Measurements from ENCODE around the gene CYP4F3. TPM values are rescaled to one million over a fixed set of nuclear protein-coding genes. Genes with fewer than 3 reads are reported as not detected.
A peak's percentile ranks its signal among the peaks of the same experiment; 100 is the strongest.

The CYP4F3 gene
- total and polyA plus RNA-seq, 8 donors = 0.14 to 3.7 (median 0.21) TPM

DNA sequence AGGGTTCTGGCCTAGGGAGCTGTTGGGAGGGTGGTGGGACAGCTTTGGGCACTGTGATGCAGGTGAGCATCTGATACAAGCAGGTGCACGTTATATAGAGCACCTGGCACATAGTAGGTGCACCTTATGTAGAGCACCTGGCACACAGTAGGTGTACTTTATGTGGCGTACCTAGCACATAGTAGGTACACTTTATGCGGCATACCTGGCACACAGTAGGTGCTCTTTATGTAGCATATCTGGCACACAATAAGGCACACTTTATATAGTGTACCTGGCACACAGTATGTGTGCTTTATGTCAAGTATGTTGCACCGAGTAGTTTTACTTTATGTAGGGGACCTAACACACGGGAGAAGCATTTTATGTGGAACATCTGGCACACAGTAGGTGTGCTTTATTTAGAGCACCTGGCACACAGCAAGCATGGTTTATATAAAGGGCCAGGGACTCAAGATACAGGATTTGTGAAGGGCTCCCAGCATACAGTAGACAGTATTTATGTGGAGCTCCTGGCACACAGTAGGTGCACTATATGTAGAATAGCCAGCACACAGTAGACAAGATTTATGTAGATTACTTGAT is 30.6 kb downstream of the CYP4F3 start:
- ATAC-seq = no peak
- TF ChIP-seq, protein P1, sequence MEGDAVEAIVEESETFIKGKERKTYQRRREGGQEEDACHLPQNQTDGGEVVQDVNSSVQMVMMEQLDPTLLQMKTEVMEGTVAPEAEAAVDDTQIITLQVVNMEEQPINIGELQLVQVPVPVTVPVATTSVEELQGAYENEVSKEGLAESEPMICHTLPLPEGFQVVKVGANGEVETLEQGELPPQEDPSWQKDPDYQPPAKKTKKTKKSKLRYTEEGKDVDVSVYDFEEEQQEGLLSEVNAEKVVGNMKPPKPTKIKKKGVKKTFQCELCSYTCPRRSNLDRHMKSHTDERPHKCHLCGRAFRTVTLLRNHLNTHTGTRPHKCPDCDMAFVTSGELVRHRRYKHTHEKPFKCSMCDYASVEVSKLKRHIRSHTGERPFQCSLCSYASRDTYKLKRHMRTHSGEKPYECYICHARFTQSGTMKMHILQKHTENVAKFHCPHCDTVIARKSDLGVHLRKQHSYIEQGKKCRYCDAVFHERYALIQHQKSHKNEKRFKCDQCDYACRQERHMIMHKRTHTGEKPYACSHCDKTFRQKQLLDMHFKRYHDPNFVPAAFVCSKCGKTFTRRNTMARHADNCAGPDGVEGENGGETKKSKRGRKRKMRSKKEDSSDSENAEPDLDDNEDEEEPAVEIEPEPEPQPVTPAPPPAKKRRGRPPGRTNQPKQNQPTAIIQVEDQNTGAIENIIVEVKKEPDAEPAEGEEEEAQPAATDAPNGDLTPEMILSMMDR (IDR thresholded peaks at IDR 0.05) = no peak

GRCh38 chr19:15671891-15672579 is 31.3 kb downstream of the CYP4F3 start:
- TF ChIP-seq, protein P1 (IDR thresholded peaks at IDR 0.05) = no peak
- Histone ChIP-seq H3K9me3 (no peaks in the 10 kb centered on the region), H3K27ac (peak overlapping the region in 1 of 2 donors; percentile 9), H3K4me1 (peaks cover 0 to 9% of the 10 kb centered on the region in 2 donors), H3K36me3 (no peaks in the 10 kb centered on the region), H3K4me3 (no peak overlapping the region), H3K27me3 (peaks cover 0 to 12% of the 10 kb centered on the region in 2 donors)
- no peak for DNase-seq
- intact Hi-C loops (cut with DNase I) = no loop called here
- ATAC-seq = no peak

More for the DNA sequence above, 30.6 kb downstream of the CYP4F3 start:
- DNase-seq = no peak
- Histone ChIP-seq H3K27me3 (peaks cover 0 to 12% of the 10 kb centered on the region in 2 donors), H3K4me3 (no peak overlapping the region), H3K9me3 (no peaks in the 10 kb centered on the region), H3K36me3 (no peaks in the 10 kb centered on the region), H3K4me1 (peaks cover 0 to 9% of the 10 kb centered on the region in 2 donors), H3K27ac (no peak overlapping the region)
- intact Hi-C loops (cut with DNase I) = no loop called here

DNA sequence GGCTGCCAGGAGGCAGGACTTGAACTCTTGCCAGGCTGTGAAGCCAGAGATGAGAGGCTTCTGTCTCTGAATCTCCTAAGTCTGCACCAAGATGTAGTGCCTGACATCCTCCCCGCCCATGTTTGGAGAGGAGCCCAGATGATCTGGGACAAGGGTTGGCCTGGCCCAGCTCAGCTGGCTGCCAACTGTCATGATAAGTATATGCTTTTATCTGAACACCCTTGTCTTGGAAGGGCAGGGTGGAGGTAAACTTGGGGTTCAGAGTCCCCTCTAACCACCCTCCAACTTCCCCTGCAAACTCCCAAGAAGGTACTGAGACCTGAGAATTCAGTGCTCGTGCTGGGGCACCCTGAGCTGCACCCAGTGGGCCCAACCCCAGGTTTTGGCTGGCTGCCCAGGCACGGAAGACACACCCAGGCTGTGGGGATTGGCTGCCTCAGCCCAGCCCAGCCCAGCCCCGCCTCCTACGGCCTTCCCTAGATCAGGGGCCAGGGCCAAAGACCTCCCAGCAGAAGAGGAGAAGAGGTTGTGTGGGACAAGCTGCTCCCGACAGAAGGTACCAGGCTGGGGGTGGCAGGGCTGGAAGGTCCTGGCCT is 32.0 kb downstream of the CYP4F3 start, which contains the start of gene CYP4F12:
TSS of gene CYP4F12 (plus strand) at position 508 of the 596 bp plus-strand sequence. CDS start 443 bp downstream, outside the sequence.
- DNase-seq = peak in 3 of 4 donors; percentile 50 to 92 (median 69)
- intact Hi-C loops (cut with DNase I) = no loop called here
- Histone ChIP-seq H3K4me3 (no peak within 1 kb of the TSS), H3K27me3 (peaks cover 0 to 12% of the 10 kb centered on the region in 2 donors), H3K9me3 (no peaks in the 10 kb centered on the region), H3K27ac (peak within 1 kb of the TSS in 1 of 2 donors; percentile 23), H3K4me1 (peaks cover 0 to 9% of the 10 kb centered on the region in 2 donors), H3K36me3 (no peaks in the 10 kb centered on the region)
- TF ChIP-seq, protein P1 (IDR thresholded peaks at IDR 0.05) = no peak
- ATAC-seq = peak; percentile 84

DNA sequence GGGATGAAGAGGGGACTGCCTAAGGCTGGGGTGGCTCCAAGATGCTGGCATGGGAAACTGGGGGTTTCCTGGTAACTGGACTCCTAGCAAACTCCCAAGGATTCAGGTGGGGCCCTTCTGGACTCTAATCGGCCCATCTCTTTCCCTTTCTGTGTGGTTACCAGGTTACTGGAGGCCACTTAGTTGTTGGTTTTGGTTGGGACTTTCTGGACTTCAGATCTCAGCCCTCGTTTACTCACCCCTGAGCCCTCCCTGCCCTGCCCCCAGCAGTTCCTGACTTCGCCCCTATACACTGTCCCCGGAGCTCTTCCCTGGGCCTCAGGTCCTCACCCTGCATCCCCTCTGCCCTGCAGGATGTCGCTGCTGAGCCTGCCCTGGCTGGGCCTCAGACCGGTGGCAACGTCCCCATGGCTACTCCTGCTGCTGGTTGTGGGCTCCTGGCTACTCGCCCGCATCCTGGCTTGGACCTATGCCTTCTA is 32.5 kb downstream of the CYP4F3 start:
- no peak overlapping the region for H3K4me3 ChIP-seq

More for the DNA sequence above, 32.5 kb downstream of the CYP4F3 start:
- Histone ChIP-seq H3K27me3 (peaks cover 0 to 9% of the 10 kb centered on the region in 2 donors), H3K4me1 (peaks cover 0 to 9% of the 10 kb centered on the region in 2 donors), H3K27ac (peak overlapping the region in 1 of 2 donors; percentile 23), H3K9me3 (no peaks in the 10 kb centered on the region), H3K36me3 (no peaks in the 10 kb centered on the region)
- no peak for ATAC-seq
- TF ChIP-seq, protein P1 (IDR thresholded peaks at IDR 0.05) = no peak
- intact Hi-C loops (cut with DNase I) = no loop called here
- DNase-seq = peak in 1 of 4 donors; percentile 13

Measured in left lung (tissue), 10 donors.